Measurements from ENCODE around the gene ALB.

Gene ALB

GRCh38 chr4:73406548-73406875, 2.4 kb downstream of the ALB start:
- H3K27me3 ChIP-seq (replicated peaks; ENCODE audit: control insufficient read depth, insufficient read depth, low read length, poor library complexity, severe bottlenecking), result no peaks in the 10 kb centered on the region
- H3K4me1 ChIP-seq (ENCODE audit: control insufficient read depth, insufficient read depth, low read length, poor library complexity, severe bottlenecking), result no peaks in the 10 kb centered on the region
- H3K27ac ChIP-seq (ENCODE audit: insufficient read depth, low read length, poor library complexity, severe bottlenecking), result no peak overlapping the region
- H3K36me3 ChIP-seq (ENCODE audit: control insufficient read depth, insufficient read depth, low read length), result no peaks in the 10 kb centered on the region
- no peak for DNase-seq
- no peak overlapping the region for H3K4me3 ChIP-seq (ENCODE audit: insufficient read depth, low read depth, low read length, poor library complexity, severe bottlenecking)
- no peaks in the 10 kb centered on the region for H3K9me3 ChIP-seq (ENCODE audit: control insufficient read depth, low read length)

DNA sequence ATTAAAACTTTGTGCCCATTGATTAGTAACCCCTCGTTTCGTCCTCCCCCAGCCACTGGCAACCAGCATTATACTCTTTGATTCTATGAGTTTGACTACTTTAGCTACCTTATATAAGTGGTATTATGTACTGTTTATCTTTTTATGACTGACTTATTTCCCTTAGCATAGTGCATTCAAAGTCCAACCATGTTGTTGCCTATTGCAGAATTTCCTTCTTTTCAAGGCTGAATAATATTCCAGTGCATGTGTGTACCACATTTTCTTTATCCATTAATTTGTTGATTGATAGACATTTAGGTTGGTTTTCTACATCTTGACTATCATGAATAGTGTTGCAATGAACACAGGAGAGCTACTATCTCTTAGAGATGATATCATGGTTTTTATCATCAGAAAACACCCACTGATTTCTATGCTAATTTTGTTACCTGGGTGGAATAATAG, 3.2 kb downstream of the ALB start:
- no peaks in the 10 kb centered on the region for H3K9me3 ChIP-seq (ENCODE audit: control insufficient read depth, low read length)
- H3K4me3 ChIP-seq (ENCODE audit: insufficient read depth, low read depth, low read length, poor library complexity, severe bottlenecking), result no peak overlapping the region
- no peak for DNase-seq
- no peaks in the 10 kb centered on the region for H3K27me3 ChIP-seq (replicated peaks; ENCODE audit: control insufficient read depth, insufficient read depth, low read length, poor library complexity, severe bottlenecking)
- H3K36me3 ChIP-seq (ENCODE audit: control insufficient read depth, insufficient read depth, low read length), result no peaks in the 10 kb centered on the region
- no peak overlapping the region for H3K27ac ChIP-seq (ENCODE audit: insufficient read depth, low read length, poor library complexity, severe bottlenecking)
- no peaks in the 10 kb centered on the region for H3K4me1 ChIP-seq (ENCODE audit: control insufficient read depth, insufficient read depth, low read length, poor library complexity, severe bottlenecking)

- H3K4me1 ChIP-seq (ENCODE audit: control insufficient read depth, insufficient read depth, low read length, poor library complexity, severe bottlenecking), result no peaks in the 10 kb centered on the region
- H3K4me3 ChIP-seq (ENCODE audit: insufficient read depth, low read depth, low read length, poor library complexity, severe bottlenecking), result no peak overlapping the region
- H3K9me3 ChIP-seq (ENCODE audit: control insufficient read depth, low read length), result no peaks in the 10 kb centered on the region
- no peak for DNase-seq
- no peaks in the 10 kb centered on the region for H3K27me3 ChIP-seq (replicated peaks; ENCODE audit: control insufficient read depth, insufficient read depth, low read length, poor library complexity, severe bottlenecking)
- no peaks in the 10 kb centered on the region for H3K36me3 ChIP-seq (ENCODE audit: control insufficient read depth, insufficient read depth, low read length)
- H3K27ac ChIP-seq (ENCODE audit: insufficient read depth, low read length, poor library complexity, severe bottlenecking), result no peak overlapping the region
Measured at GRCh38 chr4:73408181-73408867, 4.2 kb downstream of the ALB start.

DNA sequence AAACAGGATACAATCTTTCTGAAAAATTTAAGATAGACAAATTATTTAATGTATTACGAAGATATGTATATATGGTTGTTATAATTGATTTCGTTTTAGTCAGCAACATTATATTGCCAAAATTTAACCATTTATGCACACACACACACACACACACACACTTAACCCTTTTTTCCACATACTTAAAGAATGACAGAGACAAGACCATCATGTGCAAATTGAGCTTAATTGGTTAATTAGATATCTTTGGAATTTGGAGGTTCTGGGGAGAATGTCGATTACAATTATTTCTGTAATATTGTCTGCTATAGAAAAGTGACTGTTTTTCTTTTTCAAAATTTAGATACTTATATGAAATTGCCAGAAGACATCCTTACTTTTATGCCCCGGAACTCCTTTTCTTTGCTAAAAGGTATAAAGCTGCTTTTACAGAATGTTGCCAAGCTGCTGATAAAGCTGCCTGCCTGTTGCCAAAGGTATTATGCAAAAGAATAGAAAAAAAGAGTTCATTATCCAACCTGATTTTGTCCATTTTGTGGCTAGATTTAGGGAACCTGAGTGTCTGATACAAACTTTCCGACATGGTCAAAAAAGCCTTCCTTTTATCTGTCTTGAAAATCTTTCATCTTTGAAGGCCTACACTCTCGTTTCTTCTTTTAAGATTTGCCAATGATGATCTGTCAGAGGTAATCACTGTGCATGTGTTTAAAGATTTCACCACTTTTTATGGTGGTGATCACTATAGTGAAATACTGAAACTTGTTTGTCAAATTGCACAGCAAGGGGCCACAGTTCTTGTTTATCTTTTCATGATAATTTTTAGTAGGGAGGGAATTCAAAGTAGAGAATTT, 5.2 kb downstream of the ALB start:
- H3K36me3 ChIP-seq (ENCODE audit: control insufficient read depth, insufficient read depth, low read length), result no peaks in the 10 kb centered on the region
- no peak for DNase-seq
- H3K9me3 ChIP-seq (ENCODE audit: control insufficient read depth, low read length), result no peaks in the 10 kb centered on the region
- H3K27ac ChIP-seq (ENCODE audit: insufficient read depth, low read length, poor library complexity, severe bottlenecking), result no peak overlapping the region
- no peak overlapping the region for H3K4me3 ChIP-seq (ENCODE audit: insufficient read depth, low read depth, low read length, poor library complexity, severe bottlenecking)
- H3K27me3 ChIP-seq (replicated peaks; ENCODE audit: control insufficient read depth, insufficient read depth, low read length, poor library complexity, severe bottlenecking), result no peaks in the 10 kb centered on the region
- H3K4me1 ChIP-seq (ENCODE audit: control insufficient read depth, insufficient read depth, low read length, poor library complexity, severe bottlenecking), result no peaks in the 10 kb centered on the region

DNA sequence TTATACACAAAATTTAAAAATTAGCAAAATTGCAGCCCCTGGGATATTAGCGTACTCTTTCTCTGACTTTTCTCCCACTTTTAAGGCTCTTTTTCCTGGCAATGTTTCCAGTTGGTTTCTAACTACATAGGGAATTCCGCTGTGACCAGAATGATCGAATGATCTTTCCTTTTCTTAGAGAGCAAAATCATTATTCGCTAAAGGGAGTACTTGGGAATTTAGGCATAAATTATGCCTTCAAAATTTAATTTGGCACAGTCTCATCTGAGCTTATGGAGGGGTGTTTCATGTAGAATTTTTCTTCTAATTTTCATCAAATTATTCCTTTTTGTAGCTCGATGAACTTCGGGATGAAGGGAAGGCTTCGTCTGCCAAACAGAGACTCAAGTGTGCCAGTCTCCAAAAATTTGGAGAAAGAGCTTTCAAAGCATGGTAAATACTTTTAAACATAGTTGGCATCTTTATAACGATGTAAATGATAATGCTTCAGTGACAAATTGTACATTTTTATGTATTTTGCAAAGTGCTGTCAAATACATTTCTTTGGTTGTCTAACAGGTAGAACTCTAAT, 6.0 kb downstream of the ALB start:
- no peak overlapping the region for H3K4me3 ChIP-seq (ENCODE audit: insufficient read depth, low read depth, low read length, poor library complexity, severe bottlenecking)
- no peak overlapping the region for H3K27ac ChIP-seq (ENCODE audit: insufficient read depth, low read length, poor library complexity, severe bottlenecking)
- H3K27me3 ChIP-seq (replicated peaks; ENCODE audit: control insufficient read depth, insufficient read depth, low read length, poor library complexity, severe bottlenecking), result no peaks in the 10 kb centered on the region
- no peaks in the 10 kb centered on the region for H3K36me3 ChIP-seq (ENCODE audit: control insufficient read depth, insufficient read depth, low read length)
- H3K4me1 ChIP-seq (ENCODE audit: control insufficient read depth, insufficient read depth, low read length, poor library complexity, severe bottlenecking), result no peaks in the 10 kb centered on the region
- DNase-seq, result no peak
- no peaks in the 10 kb centered on the region for H3K9me3 ChIP-seq (ENCODE audit: control insufficient read depth, low read length)

GRCh38 chr4:73410916-73411730, 7.0 kb downstream of the ALB start:
- no peaks in the 10 kb centered on the region for H3K4me1 ChIP-seq (ENCODE audit: control insufficient read depth, insufficient read depth, low read length, poor library complexity, severe bottlenecking)
- no peak overlapping the region for H3K4me3 ChIP-seq (ENCODE audit: insufficient read depth, low read depth, low read length, poor library complexity, severe bottlenecking)
- no peaks in the 10 kb centered on the region for H3K27me3 ChIP-seq (replicated peaks; ENCODE audit: control insufficient read depth, insufficient read depth, low read length, poor library complexity, severe bottlenecking)
- H3K36me3 ChIP-seq (ENCODE audit: control insufficient read depth, insufficient read depth, low read length), result no peaks in the 10 kb centered on the region
- no peaks in the 10 kb centered on the region for H3K9me3 ChIP-seq (ENCODE audit: control insufficient read depth, low read length)
- H3K27ac ChIP-seq (ENCODE audit: insufficient read depth, low read length, poor library complexity, severe bottlenecking), result no peak overlapping the region
- no peak for DNase-seq

- Histone ChIP-seq H3K36me3 (ENCODE audit: control insufficient read depth, insufficient read depth, low read length) (no peaks in the 10 kb centered on the region), H3K9me3 (ENCODE audit: control insufficient read depth, low read length) (no peaks in the 10 kb centered on the region), H3K4me3 (ENCODE audit: insufficient read depth, low read depth, low read length, poor library complexity, severe bottlenecking) (no peak overlapping the region), H3K27me3 (replicated peaks; ENCODE audit: control insufficient read depth, insufficient read depth, low read length, poor library complexity, severe bottlenecking) (no peaks in the 10 kb centered on the region), H3K4me1 (ENCODE audit: control insufficient read depth, insufficient read depth, low read length, poor library complexity, severe bottlenecking) (no peaks in the 10 kb centered on the region), H3K27ac (ENCODE audit: insufficient read depth, low read length, poor library complexity, severe bottlenecking) (no peak overlapping the region)
- DNase-seq, result no peak
Measured at GRCh38 chr4:73411731-73412414, 7.8 kb downstream of the ALB start.

GRCh38 chr4:73413294-73413755, 9.2 kb downstream of the ALB start:
- Histone ChIP-seq H3K4me1 (ENCODE audit: control insufficient read depth, insufficient read depth, low read length, poor library complexity, severe bottlenecking) (no peaks in the 10 kb centered on the region), H3K36me3 (ENCODE audit: control insufficient read depth, insufficient read depth, low read length) (no peaks in the 10 kb centered on the region), H3K27me3 (replicated peaks; ENCODE audit: control insufficient read depth, insufficient read depth, low read length, poor library complexity, severe bottlenecking) (no peaks in the 10 kb centered on the region), H3K4me3 (ENCODE audit: insufficient read depth, low read depth, low read length, poor library complexity, severe bottlenecking) (no peak overlapping the region), H3K9me3 (ENCODE audit: control insufficient read depth, low read length) (no peaks in the 10 kb centered on the region), H3K27ac (ENCODE audit: insufficient read depth, low read length, poor library complexity, severe bottlenecking) (no peak overlapping the region)
- DNase-seq, result no peak

- Histone ChIP-seq H3K4me1 (ENCODE audit: control insufficient read depth, insufficient read depth, low read length, poor library complexity, severe bottlenecking) (no peaks in the 10 kb centered on the region), H3K36me3 (ENCODE audit: control insufficient read depth, insufficient read depth, low read length) (no peaks in the 10 kb centered on the region), H3K27me3 (replicated peaks; ENCODE audit: control insufficient read depth, insufficient read depth, low read length, poor library complexity, severe bottlenecking) (no peaks in the 10 kb centered on the region), H3K4me3 (ENCODE audit: insufficient read depth, low read depth, low read length, poor library complexity, severe bottlenecking) (no peak overlapping the region), H3K9me3 (ENCODE audit: control insufficient read depth, low read length) (no peaks in the 10 kb centered on the region), H3K27ac (ENCODE audit: insufficient read depth, low read length, poor library complexity, severe bottlenecking) (no peak overlapping the region)
- no peak for DNase-seq
Measured at GRCh38 chr4:73414936-73415271, 10.8 kb downstream of the ALB start.
